Mucosa of stomach (tissue), 1 donor: ENCODE results near the gene SNX8.
A peak's percentile ranks its signal among the peaks of the same experiment; 100 is the strongest.

Experiments used
- H3K27me3 ChIP-seq: one replicate; pipeline ENCODE4 v1.7.0; 2013; ENCODE audit warnings: mild to moderate bottlenecking, low read length; ENCODE audit not compliant: control insufficient read depth, insufficient read depth
- H3K36me3 ChIP-seq: one replicate; pipeline ENCODE4 v1.7.0; 2013; ENCODE audit warnings: low read length; ENCODE audit not compliant: control insufficient read depth, insufficient read depth
- H3K4me1 ChIP-seq: one replicate; pipeline ENCODE4 v1.7.0; 2013; ENCODE audit warnings: mild to moderate bottlenecking, low read length; ENCODE audit not compliant: control insufficient read depth, insufficient read depth
- H3K4me3 ChIP-seq: one replicate; pipeline ENCODE4 v1.7.0; 2013; ENCODE audit warnings: low read length
- H3K9ac ChIP-seq: one replicate; pipeline ENCODE4 v1.7.0; 2013; ENCODE audit warnings: mild to moderate bottlenecking, low read length, moderate library complexity
- H3K9me3 ChIP-seq: one replicate; pipeline ENCODE4 v1.7.0; 2013; ENCODE audit warnings: mild to moderate bottlenecking, low read length, moderate library complexity; ENCODE audit not compliant: control insufficient read depth
- donor health status: Pancreatic carcinoma.

The SNX8 gene

DNA sequence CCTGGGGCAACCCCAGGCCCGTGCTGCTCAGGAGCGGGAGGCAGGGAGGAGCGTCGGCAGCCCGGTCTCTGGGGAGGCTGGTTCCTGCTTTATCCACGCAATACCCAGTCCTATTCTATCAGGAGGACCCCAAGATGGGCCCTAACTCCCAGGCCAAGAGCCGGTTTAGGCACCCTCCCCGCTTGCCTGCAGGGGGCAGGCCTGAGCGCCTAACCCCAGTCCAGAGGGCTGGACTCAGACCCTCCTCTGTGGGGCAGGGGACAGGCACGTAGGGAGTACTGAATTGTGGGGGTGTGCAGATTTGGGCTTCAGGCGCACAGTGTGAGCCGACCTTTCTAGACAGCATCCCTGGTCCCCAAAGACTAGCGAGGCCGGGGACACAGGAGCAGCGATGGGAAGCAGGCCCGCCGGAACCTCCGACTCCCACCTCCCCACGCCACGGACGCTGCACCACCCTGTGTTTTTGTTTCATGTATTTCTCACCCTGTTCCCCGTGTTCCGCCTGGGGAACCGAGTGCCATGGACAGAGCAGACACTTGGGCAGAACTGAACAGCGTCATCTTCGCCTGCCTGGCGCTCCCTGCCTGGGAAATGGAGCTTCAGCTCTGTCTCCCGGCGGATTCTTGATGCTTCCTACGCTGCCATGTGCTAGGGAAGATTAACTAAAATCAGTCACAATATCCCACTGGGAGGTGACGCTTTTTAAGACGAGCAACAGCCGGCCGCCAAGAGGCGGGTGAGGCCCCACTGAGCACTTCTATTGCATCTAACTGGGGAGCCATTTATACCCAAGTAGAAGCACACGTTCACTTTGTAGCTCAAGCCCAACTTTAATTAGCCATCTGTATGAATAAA, 66.9 kb downstream of the SNX8 start:
- H3K36me3 ChIP-seq, result no peaks in the 10 kb centered on the region
- no peak overlapping the region for H3K9ac ChIP-seq
- H3K4me3 ChIP-seq, result no peak overlapping the region
- H3K4me1 ChIP-seq, result peaks cover 9% of the 10 kb centered on the region
- H3K9me3 ChIP-seq, result no peaks in the 10 kb centered on the region
- no peaks in the 10 kb centered on the region for H3K27me3 ChIP-seq

GRCh38 chr7:2245883-2246675, 68.2 kb downstream of the SNX8 start:
- no peaks in the 10 kb centered on the region for H3K36me3 ChIP-seq
- no peak overlapping the region for H3K4me3 ChIP-seq
- H3K9ac ChIP-seq, result no peak overlapping the region
- H3K9me3 ChIP-seq, result no peaks in the 10 kb centered on the region
- peaks cover 14% of the 10 kb centered on the region for H3K4me1 ChIP-seq
- no peaks in the 10 kb centered on the region for H3K27me3 ChIP-seq

DNA sequence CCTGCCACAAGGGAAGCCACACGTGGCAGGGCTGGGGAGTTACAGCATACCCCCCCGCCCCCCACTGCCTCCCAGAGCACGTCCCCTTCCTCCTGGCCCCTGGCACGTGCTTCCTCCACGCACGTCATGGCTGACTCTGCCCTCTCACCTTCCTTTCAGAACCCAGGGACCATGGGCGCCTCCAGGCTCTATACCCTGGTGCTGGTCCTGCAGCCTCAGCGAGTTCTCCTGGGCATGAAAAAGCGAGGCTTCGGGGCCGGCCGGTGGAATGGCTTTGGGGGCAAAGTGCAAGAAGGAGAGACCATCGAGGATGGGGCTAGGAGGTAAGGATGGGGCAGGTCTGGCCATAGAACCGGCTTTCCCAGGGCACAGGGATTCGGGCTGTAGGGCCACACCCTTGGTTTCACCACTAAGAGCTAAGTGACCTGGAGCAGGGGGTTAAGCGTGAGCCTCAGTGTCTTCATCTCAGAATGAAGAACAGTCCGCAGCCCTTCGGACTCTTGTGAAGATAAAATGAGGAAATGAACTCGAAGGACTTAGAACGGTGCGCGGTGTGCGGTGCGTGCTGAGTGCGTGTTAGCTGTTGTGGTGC, 69.7 kb downstream of the SNX8 start:
- Histone ChIP-seq H3K36me3 (no peaks in the 10 kb centered on the region), H3K4me1 (peaks cover 19% of the 10 kb centered on the region), H3K9ac (no peak overlapping the region), H3K9me3 (no peaks in the 10 kb centered on the region), H3K27me3 (no peaks in the 10 kb centered on the region), H3K4me3 (no peak overlapping the region)

DNA sequence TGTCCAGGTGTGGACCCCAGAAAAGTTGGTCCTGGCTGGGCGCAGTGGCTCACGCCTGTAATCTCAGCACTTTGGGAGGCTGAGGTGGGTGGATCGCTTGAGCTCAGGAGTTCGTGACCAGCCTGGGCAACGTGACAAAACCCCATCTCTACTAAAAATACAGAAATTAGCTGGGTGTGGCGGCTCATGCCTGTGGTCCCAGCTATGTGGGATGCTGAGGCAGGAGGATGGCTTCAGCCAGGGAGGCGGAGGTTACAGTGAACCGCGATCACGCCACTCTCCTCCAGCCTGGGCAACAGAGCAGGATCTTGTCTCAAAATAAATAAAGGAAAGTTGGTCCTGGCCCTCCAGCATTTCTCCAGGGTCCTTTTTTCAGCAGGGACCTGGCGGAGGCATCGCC, 70.8 kb downstream of the SNX8 start:
- no peak overlapping the region for H3K9ac ChIP-seq
- peaks cover 19% of the 10 kb centered on the region for H3K4me1 ChIP-seq
- no peak overlapping the region for H3K4me3 ChIP-seq
- H3K27me3 ChIP-seq, result no peaks in the 10 kb centered on the region
- H3K36me3 ChIP-seq, result no peaks in the 10 kb centered on the region
- H3K9me3 ChIP-seq, result no peaks in the 10 kb centered on the region

- Histone ChIP-seq H3K9ac (peak overlapping the region; percentile 80), H3K4me1 (peaks cover 19% of the 10 kb centered on the region), H3K4me3 (peak overlapping the region; percentile 77), H3K27me3 (no peaks in the 10 kb centered on the region), H3K36me3 (no peaks in the 10 kb centered on the region), H3K9me3 (no peaks in the 10 kb centered on the region)
Observed at GRCh38 chr7:2242541-2243429, 71.5 kb downstream of the SNX8 start.

DNA sequence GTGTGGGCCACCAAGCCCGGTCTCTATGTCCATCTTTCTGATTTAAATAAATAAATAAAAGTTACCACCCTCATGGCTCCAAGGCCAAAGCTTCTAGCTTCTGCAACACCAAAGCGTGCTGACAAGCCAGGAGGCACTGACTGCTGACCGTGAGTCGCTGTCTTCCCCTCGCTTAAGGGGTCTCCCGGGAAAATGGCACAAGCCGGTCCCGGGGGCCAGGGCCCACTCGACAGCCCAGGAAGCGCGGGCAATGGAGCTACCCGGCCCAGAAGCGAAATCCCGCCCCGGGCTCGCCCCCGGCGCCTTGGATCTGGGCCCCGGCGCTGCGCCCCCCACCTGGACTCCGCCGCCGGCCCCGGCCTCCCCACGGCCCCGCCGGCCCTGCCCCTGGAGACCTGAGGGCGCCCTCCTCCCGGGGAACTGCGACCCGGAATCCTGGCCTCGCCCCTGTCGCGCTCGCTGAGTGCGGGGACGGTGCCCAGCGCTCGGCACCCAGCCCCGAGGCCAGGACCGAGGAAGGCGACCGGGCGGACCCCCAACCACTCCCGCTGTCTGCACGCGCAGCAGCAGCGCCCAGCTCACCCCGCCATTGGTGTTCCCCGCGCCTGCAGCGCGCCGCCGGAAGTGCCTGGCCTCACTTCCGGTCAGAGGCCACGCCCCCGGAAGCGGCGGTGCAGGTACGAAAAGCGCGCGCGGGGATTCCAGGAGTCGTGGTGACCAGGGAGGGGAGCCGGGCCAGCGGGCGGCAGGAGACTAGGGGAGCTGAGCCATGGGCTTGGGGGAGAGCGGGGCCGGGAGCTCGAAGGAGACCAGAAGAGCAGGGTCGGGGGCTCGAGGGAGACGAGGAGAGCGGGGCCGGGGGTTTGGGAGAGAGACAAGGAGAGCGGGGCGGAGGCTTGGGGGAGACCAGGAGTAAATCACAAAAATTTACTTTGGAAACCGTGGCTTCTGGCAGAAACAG, 72.4 kb downstream of the SNX8 start, which contains the start of the genes MRM2 and NUDT1:
TSS of gene MRM2 (minus strand) at position 626 of the 961 bp plus-strand sequence. CDS start at position 590, 36 bp downstream.
TSS of gene NUDT1 (plus strand) at position 647 of the 961 bp plus-strand sequence. CDS start 2,349 bp downstream, outside the sequence.
- Histone ChIP-seq H3K9me3 (no peaks in the 10 kb centered on the region), H3K9ac (peak within 1 kb of the TSS; percentile 80), H3K27me3 (no peaks in the 10 kb centered on the region), H3K4me1 (peaks cover 19% of the 10 kb centered on the region), H3K36me3 (no peaks in the 10 kb centered on the region), H3K4me3 (peak within 1 kb of the TSS; percentile 77)

DNA sequence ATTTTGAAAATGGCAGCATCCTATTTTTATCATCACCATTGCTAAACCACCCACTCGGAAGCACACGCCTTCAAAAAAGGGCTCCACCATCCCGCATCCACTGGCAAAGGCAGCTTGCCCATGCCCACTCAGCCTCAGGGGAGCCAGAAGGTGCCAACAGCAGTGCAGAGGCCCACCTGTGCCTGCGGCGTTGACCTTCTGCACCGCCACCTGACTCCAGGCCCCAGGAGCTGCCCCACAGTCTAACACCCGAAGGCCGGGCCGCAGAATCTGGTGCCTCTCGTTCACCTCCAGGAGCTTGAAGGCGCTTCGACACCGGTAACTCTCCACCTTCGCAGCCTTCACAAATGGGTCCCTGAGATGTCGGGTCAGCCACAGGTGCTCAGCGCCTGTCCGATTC, 75.0 kb downstream of the SNX8 start:
- Histone ChIP-seq H3K4me1 (peaks cover 19% of the 10 kb centered on the region), H3K36me3 (no peaks in the 10 kb centered on the region), H3K4me3 (no peak overlapping the region), H3K9me3 (no peaks in the 10 kb centered on the region), H3K27me3 (no peaks in the 10 kb centered on the region), H3K9ac (no peak overlapping the region)

DNA sequence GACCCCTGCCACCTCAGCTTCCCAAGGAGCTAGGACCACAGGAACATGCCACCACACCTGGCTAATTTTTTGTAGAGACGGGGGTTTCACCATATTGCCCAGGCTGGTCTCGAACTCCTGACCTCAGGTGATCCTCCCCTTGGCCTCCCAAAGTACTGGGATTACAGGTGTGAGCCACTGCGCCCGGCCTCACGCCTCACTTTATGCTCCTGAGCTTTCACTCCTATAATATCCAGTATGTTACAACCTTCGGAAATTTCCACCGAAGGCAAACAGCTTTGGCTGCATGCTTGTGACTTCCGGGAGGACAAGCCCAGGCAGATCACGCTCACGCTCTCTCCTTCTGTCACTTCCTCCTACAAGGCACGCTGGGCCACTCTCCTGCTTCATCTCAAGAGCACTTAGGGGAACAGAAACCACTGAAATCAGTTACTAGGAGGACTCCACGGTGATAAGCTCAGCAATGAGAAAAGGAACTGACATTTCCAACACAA, 77.1 kb downstream of the SNX8 start:
- H3K4me1 ChIP-seq, result peaks cover 13% of the 10 kb centered on the region
- no peaks in the 10 kb centered on the region for H3K36me3 ChIP-seq
- no peak overlapping the region for H3K9ac ChIP-seq
- H3K9me3 ChIP-seq, result no peaks in the 10 kb centered on the region
- H3K27me3 ChIP-seq, result no peaks in the 10 kb centered on the region
- H3K4me3 ChIP-seq, result no peak overlapping the region

- H3K9me3 ChIP-seq, result no peaks in the 10 kb centered on the region
- H3K9ac ChIP-seq, result no peak overlapping the region
- no peaks in the 10 kb centered on the region for H3K27me3 ChIP-seq
- H3K4me3 ChIP-seq, result no peak overlapping the region
- no peaks in the 10 kb centered on the region for H3K36me3 ChIP-seq
- peaks cover 10% of the 10 kb centered on the region for H3K4me1 ChIP-seq
Observed at GRCh38 chr7:2233926-2234325, 80.3 kb downstream of the SNX8 start.

DNA sequence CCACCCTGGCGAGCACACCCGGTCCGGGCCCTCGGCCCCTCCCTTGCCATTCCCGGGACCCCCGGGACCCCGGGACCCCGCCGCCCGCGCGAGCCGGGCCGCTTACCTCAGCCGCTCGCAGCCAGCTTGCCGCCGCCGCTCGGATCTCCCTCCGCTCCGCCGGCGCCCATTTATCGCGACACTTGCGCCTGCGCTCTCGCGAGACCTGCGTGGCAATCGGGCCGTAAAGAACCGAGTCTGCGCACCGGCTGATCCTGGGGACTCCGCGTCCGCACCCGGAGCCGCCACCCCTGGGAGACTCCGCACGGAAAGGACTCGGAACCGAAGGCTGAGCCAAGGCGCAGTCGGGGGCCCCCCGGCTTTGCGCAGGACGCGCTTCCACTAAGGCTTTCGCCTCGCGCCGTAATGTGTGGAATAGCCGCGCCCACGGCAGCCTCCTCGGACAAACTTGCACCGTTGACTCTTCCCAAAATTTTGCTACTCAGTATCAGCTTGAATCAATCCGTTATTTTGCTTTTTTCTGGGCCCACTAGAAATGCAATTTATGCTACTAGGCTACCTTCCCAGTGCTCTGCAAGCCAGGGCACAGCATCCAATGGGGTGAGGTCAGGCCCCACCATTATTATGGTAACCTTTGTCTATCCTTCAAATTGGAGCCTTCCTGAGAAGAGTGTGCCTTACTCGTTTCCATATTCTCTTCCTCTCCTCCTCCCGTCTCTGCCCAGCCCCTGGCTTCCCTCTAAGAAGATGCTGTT, 81.3 kb downstream of the SNX8 start, which contains the start of gene MAD1L1:
TSS of gene MAD1L1 (minus strand) at position 180 of the 755 bp plus-strand sequence. CDS start 2,812 bp downstream, outside the sequence.
- Histone ChIP-seq H3K27me3 (no peaks in the 10 kb centered on the region), H3K4me3 (peak within 1 kb of the TSS; percentile 57), H3K4me1 (peaks cover 10% of the 10 kb centered on the region), H3K9me3 (no peaks in the 10 kb centered on the region), H3K36me3 (no peaks in the 10 kb centered on the region), H3K9ac (peak within 1 kb of the TSS; percentile 80)
